Measurements from ENCODE around the gene POLR2A. TPM values are rescaled to one million over a fixed set of nuclear protein-coding genes. Genes with fewer than 3 reads are reported as not detected.

POLR2A gene
- total RNA-seq, result 100 to 1,000 TPM in 4 of 6 donors, 10 to 100 TPM in 2; 79.5 to 139 (median 112) TPM

GRCh38 chr17:7484067-7484918, at the start of gene POLR2A:
Gene POLR2A, plus strand, starts transcription at chr17:7484366.
- Histone ChIP-seq H3K4me3 (peak within 1 kb of the TSS; percentile 51 to 68 (median 57)), H3K27me3 (no peaks in the 10 kb centered on the region), H3K4me1 (peaks cover 38 to 59% (median 44%) of the 10 kb centered on the region in 4 donors), H3K9me3 (no peaks in the 10 kb centered on the region), H3K36me3 (no peaks in the 10 kb centered on the region), H3K27ac (peak within 1 kb of the TSS; percentile 98 to 100 (median 99))
- WGBS, 2 donors, result 0 to 1% methylated on average over 51 to 59 of the region's 64 CpGs
- ATAC-seq (ENCODE audit: low FRiP score in 2 of 2) (peak; percentile 92 to 96), DNase-seq (peak; percentile 98 to 99)
- peak; percentile 98 to 100 (median 100) for TF ChIP-seq POLR2A (IDR thresholded peaks at IDR 0.05)
- TF ChIP-seq EP300 (IDR thresholded peaks at IDR 0.05), result peak in 1 of 4 donors; percentile 82
- TF ChIP-seq POLR2AphosphoS5 (IDR thresholded peaks at IDR 0.05), result peak; percentile 100
- TF ChIP-seq, protein P1, sequence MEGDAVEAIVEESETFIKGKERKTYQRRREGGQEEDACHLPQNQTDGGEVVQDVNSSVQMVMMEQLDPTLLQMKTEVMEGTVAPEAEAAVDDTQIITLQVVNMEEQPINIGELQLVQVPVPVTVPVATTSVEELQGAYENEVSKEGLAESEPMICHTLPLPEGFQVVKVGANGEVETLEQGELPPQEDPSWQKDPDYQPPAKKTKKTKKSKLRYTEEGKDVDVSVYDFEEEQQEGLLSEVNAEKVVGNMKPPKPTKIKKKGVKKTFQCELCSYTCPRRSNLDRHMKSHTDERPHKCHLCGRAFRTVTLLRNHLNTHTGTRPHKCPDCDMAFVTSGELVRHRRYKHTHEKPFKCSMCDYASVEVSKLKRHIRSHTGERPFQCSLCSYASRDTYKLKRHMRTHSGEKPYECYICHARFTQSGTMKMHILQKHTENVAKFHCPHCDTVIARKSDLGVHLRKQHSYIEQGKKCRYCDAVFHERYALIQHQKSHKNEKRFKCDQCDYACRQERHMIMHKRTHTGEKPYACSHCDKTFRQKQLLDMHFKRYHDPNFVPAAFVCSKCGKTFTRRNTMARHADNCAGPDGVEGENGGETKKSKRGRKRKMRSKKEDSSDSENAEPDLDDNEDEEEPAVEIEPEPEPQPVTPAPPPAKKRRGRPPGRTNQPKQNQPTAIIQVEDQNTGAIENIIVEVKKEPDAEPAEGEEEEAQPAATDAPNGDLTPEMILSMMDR (IDR thresholded peaks at IDR 0.05), result peak in 1 of 6 experiments; percentile 48

GRCh38 chr17:7435676-7436555, 48.2 kb upstream of the POLR2A start:
- Histone ChIP-seq H3K4me3 (peak overlapping the region; percentile 56 to 63 (median 58)), H3K27me3 (peaks cover 0 to 25% (median 18%) of the 10 kb centered on the region in 4 donors), H3K36me3 (no peaks in the 10 kb centered on the region), H3K9me3 (no peaks in the 10 kb centered on the region), H3K4me1 (peaks cover 50 to 60% (median 56%) of the 10 kb centered on the region in 4 donors), H3K27ac (peak overlapping the region; percentile 65 to 85 (median 78))
- DNase-seq, result peak; percentile 71 to 93
- TF ChIP-seq POLR2A (IDR thresholded peaks at IDR 0.05), result peak in 1 of 4 donors; percentile 11
- TF ChIP-seq POLR2AphosphoS5 (IDR thresholded peaks at IDR 0.05), result no peak
- no peak for TF ChIP-seq EP300 (IDR thresholded peaks at IDR 0.05)
- TF ChIP-seq, protein P1 (IDR thresholded peaks at IDR 0.05), result peak in 3 of 6 experiments; percentile 16 to 32 (median 18)
- WGBS, 2 donors, result 10 to 21% methylated on average over 13 to 48 of the region's 49 CpGs
- ATAC-seq (ENCODE audit: low FRiP score in 2 of 2), result peak; percentile 37 to 51

GRCh38 chr17:7436556-7437368, 47.4 kb upstream of the POLR2A start:
- Histone ChIP-seq H3K27me3 (peaks cover 0 to 25% (median 19%) of the 10 kb centered on the region in 4 donors), H3K9me3 (no peaks in the 10 kb centered on the region), H3K36me3 (no peaks in the 10 kb centered on the region), H3K4me3 (peak overlapping the region in 3 of 4 donors; percentile 56 to 63 (median 61)), H3K4me1 (peaks cover 50 to 60% (median 57%) of the 10 kb centered on the region in 4 donors), H3K27ac (peak overlapping the region; percentile 65 to 84 (median 78))
- no peak for TF ChIP-seq EP300 (IDR thresholded peaks at IDR 0.05)
- TF ChIP-seq, protein P1 (IDR thresholded peaks at IDR 0.05), result peak; percentile 80 to 97 (median 95)
- TF ChIP-seq POLR2A (IDR thresholded peaks at IDR 0.05), result peak in 2 of 4 donors; percentile 32 to 45
- peak in 1 of 2 donors; percentile 41 for TF ChIP-seq POLR2AphosphoS5 (IDR thresholded peaks at IDR 0.05)
- ATAC-seq (ENCODE audit: low FRiP score in 2 of 2), result peak; percentile 85 to 90
- 15 to 23% methylated on average over 12 to 48 of the region's 92 CpGs for WGBS, 2 donors
- DNase-seq, result peak; percentile 89 to 96

- Histone ChIP-seq H3K36me3 (no peaks in the 10 kb centered on the region), H3K9me3 (no peaks in the 10 kb centered on the region), H3K4me3 (peak overlapping the region in 3 of 4 donors; percentile 56 to 63 (median 61)), H3K27ac (peak overlapping the region in 3 of 4 donors; percentile 65 to 84 (median 79)), H3K4me1 (peaks cover 50 to 60% (median 57%) of the 10 kb centered on the region in 4 donors), H3K27me3 (peaks cover 0 to 25% (median 19%) of the 10 kb centered on the region in 4 donors)
- 34 to 68% methylated on average over 9 to 31 of the region's 31 CpGs for WGBS, 2 donors
- DNase-seq (no peak), ATAC-seq (ENCODE audit: low FRiP score in 2 of 2) (no peak)
- no peak for TF ChIP-seq POLR2AphosphoS5 (IDR thresholded peaks at IDR 0.05)
- TF ChIP-seq EP300 (IDR thresholded peaks at IDR 0.05), result no peak
- TF ChIP-seq, protein P1 (IDR thresholded peaks at IDR 0.05), result no peak
- no peak for TF ChIP-seq POLR2A (IDR thresholded peaks at IDR 0.05)
Observed at GRCh38 chr17:7437369-7437863, 46.8 kb upstream of the POLR2A start.
